HEK293 (cell line): ENCODE data around the gene SMARCD1.

ENCODE experiments used
- CTCF ChIA-PET: fragments of 350-600 bp; formaldehyde crosslinking; extraction: SDS; loops from one replicate; lab custom pipeline; 2021; ENCODE audit warnings: antibody characterized with exemption; lab: Yijun Ruan, JAX
- POLR2A ChIA-PET: fragments of 300-600 bp; formaldehyde crosslinking; extraction: SDS; loops from one replicate; lab custom pipeline; 2020; ENCODE audit warnings: antibody characterized with exemption, inconsistent platforms; lab: Yijun Ruan, JAX
- H3K27ac ChIP-seq: fragments of 200-500 bp; sonication (Bioruptor generic); 2 replicates; pipeline ENCODE4 v1.5.1; 2014; ENCODE audit warnings: low read depth, low read length, control low read depth, inconsistent platforms; ENCODE audit errors: extremely low read depth
- H3K36me3 ChIP-seq, 2 experiments: fragments of 200-500 bp in 1 of 2; sonication (Bioruptor generic) in 1 of 2; 1 replicate in 1 of 2; 2 replicates in 1 of 2; pipeline ENCODE4 v1.5.1; 2014 to 2017; ENCODE audit warnings: inconsistent platforms in 2 of 2, low read length in 2 of 2; ENCODE audit not compliant: control insufficient read depth in 2 of 2, insufficient read depth in 1 of 2
- H3K4me1 ChIP-seq: fragments of 200-500 bp; sonication (Bioruptor generic); 2 replicates; pipeline ENCODE4 v1.5.1; 2014; ENCODE audit warnings: mild to moderate bottlenecking, low read length, inconsistent platforms; ENCODE audit not compliant: control insufficient read depth, insufficient read depth
- H3K4me3 ChIP-seq: 2 replicates; pipeline ENCODE4 v1.5.1; 2011; ENCODE audit warnings: low read depth, mild to moderate bottlenecking, control low read depth, low read length, moderate library complexity
- H3K9me3 ChIP-seq: fragments of 200-500 bp; sonication (Bioruptor generic); 2 replicates; pipeline ENCODE4 v1.5.1; 2014; ENCODE audit warnings: low read depth, low read length, inconsistent platforms; ENCODE audit not compliant: control insufficient read depth, insufficient read depth
- KLF1 ChIP-seq: fragments of 450-650 bp; formaldehyde crosslinking; IDR thresholded peaks from 2 replicates; pipeline ENCODE4 v1.5.1; 2016; ENCODE audit warnings: missing biosample characterization, missing genetic modification characterization
- KLF10 ChIP-seq: fragments of 450-650 bp; IDR thresholded peaks from 2 replicates; pipeline ENCODE4 v1.5.1; 2018; ENCODE audit warnings: missing biosample characterization, mild to moderate bottlenecking, missing genetic modification characterization
- SP2 ChIP-seq: fragments of 450-650 bp; formaldehyde crosslinking; IDR thresholded peaks from 2 replicates; pipeline ENCODE4 v1.5.1; 2016; ENCODE audit warnings: missing biosample characterization, missing genetic modification characterization
- TCF7L2 ChIP-seq: IDR thresholded peaks from 2 replicates; pipeline ENCODE4 v1.6.1; 2011; ENCODE audit warnings: low read depth, mild to moderate bottlenecking, inconsistent platforms, low read length, moderate library complexity, borderline replicate concordance
- ZEB2 ChIP-seq: fragments of 450-650 bp; formaldehyde crosslinking; IDR thresholded peaks from 2 replicates; pipeline ENCODE4 v1.5.1; 2016; ENCODE audit warnings: missing biosample characterization, missing genetic modification characterization
- ZFP41 ChIP-seq: fragments of 450-650 bp; formaldehyde crosslinking; IDR thresholded peaks from 2 replicates; pipeline ENCODE4 v1.5.1; 2016; ENCODE audit warnings: missing biosample characterization, missing genetic modification characterization, borderline replicate concordance
- ZNF169 ChIP-seq: fragments of 450-650 bp; formaldehyde crosslinking; IDR thresholded peaks from 2 replicates; pipeline ENCODE4 v1.5.1; 2016; ENCODE audit warnings: missing biosample characterization, missing genetic modification characterization
- ZNF175 ChIP-seq: fragments of 450-650 bp; formaldehyde crosslinking; IDR thresholded peaks from 2 replicates; pipeline ENCODE4 v1.5.1; 2016; ENCODE audit warnings: missing biosample characterization, missing genetic modification characterization
- ZNF707 ChIP-seq: fragments of 450-650 bp; formaldehyde crosslinking; IDR thresholded peaks from 2 replicates; pipeline ENCODE4 v1.5.1; 2016; ENCODE audit warnings: missing biosample characterization, missing genetic modification characterization
- TF ChIP-seq, protein P1 (sequence below): fragments of 450-650 bp; formaldehyde crosslinking; IDR thresholded peaks from 2 replicates; pipeline ENCODE4 v1.5.1; 2016; ENCODE audit warnings: missing biosample characterization, missing genetic modification characterization
- TF ChIP-seq, protein P2 (sequence below): fragments of 450-650 bp; formaldehyde crosslinking; IDR thresholded peaks from 2 replicates; pipeline ENCODE4 v1.5.1; 2017; ENCODE audit warnings: missing biosample characterization, missing genetic modification characterization
- TF ChIP-seq, protein P3 (sequence below): fragments of 450-650 bp; formaldehyde crosslinking; IDR thresholded peaks from 2 replicates; pipeline ENCODE4 v1.5.1; 2016; ENCODE audit warnings: missing biosample characterization, missing genetic modification characterization

Gene SMARCD1

DNA sequence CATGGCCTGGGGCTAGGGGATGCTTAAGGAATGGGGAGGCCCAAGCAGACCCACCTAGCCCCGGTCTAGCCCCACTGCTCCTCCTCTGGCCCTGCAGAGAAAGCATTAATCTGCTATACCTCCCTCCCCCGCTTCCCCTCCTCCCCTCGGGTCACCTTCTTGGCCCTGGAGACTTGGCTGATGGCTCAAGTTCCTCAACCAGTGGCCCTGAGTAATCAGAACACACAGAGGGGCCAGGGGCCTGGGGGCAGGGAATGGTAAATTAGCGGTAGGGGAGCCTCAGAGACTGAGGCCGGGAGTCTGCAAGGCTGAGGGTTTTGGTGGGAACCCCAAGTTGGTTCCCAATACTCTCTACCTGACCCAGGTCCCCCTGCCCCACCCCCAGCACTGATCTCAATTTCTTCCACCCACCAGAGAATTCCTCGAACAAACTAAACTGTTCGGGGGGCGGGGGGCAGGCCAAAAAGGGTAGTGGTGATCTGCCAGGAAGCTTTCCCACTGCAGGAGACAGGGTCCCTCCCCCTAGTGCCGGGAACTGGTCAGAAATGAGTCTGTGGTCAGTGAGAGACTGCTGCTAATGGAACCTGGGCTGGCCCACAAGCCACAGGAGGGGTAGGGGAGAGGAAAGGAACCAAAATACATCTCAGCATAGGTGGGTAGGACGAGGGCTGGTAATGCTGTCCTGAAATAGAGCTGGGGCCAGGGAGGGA, 12.8 kb upstream of the SMARCD1 start:
- ChIA-PET POLR2A (no interaction called here), CTCF (interaction anchor here (0.7 to 7.9 kb wide), 9 partner anchors 14 to 242 kb away, joined by 3 to 145 read pairs (median 4); no protein-coding TSS in a partner anchor)
- Histone ChIP-seq H3K4me1 (no peaks in the 10 kb centered on the region), H3K9me3 (no peaks in the 10 kb centered on the region), H3K4me3 (no peak overlapping the region), H3K36me3 (peaks cover 0 to 5% of the 10 kb centered on the region in 2 experiments; a peak in 1 of 3 replicates), H3K27ac (no peak overlapping the region)
- TF ChIP-seq, protein P1, sequence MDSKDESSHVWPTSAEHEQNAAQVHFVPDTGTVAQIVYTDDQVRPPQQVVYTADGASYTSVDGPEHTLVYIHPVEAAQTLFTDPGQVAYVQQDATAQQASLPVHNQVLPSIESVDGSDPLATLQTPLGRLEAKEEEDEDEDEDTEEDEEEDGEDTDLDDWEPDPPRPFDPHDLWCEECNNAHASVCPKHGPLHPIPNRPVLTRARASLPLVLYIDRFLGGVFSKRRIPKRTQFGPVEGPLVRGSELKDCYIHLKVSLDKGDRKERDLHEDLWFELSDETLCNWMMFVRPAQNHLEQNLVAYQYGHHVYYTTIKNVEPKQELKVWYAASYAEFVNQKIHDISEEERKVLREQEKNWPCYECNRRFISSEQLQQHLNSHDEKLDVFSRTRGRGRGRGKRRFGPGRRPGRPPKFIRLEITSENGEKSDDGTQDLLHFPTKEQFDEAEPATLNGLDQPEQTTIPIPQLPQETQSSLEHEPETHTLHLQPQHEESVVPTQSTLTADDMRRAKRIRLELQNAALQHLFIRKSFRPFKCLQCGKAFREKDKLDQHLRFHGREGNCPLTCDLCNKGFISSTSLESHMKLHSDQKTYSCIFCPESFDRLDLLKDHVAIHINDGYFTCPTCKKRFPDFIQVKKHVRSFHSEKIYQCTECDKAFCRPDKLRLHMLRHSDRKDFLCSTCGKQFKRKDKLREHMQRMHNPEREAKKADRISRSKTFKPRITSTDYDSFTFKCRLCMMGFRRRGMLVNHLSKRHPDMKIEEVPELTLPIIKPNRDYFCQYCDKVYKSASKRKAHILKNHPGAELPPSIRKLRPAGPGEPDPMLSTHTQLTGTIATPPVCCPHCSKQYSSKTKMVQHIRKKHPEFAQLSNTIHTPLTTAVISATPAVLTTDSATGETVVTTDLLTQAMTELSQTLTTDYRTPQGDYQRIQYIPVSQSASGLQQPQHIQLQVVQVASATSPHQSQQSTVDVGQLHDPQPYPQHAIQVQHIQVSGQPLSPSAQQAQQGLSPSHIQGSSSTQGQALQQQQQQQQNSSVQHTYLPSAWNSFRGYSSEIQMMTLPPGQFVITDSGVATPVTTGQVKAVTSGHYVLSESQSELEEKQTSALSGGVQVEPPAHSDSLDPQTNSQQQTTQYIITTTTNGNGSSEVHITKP (tag by site-specific recombination): peak; percentile 49; the same call in 1 of the 2 replicates
- TF ChIP-seq, protein P2, sequence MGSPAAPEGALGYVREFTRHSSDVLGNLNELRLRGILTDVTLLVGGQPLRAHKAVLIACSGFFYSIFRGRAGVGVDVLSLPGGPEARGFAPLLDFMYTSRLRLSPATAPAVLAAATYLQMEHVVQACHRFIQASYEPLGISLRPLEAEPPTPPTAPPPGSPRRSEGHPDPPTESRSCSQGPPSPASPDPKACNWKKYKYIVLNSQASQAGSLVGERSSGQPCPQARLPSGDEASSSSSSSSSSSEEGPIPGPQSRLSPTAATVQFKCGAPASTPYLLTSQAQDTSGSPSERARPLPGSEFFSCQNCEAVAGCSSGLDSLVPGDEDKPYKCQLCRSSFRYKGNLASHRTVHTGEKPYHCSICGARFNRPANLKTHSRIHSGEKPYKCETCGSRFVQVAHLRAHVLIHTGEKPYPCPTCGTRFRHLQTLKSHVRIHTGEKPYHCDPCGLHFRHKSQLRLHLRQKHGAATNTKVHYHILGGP (tag by site-specific recombination): no peak

DNA sequence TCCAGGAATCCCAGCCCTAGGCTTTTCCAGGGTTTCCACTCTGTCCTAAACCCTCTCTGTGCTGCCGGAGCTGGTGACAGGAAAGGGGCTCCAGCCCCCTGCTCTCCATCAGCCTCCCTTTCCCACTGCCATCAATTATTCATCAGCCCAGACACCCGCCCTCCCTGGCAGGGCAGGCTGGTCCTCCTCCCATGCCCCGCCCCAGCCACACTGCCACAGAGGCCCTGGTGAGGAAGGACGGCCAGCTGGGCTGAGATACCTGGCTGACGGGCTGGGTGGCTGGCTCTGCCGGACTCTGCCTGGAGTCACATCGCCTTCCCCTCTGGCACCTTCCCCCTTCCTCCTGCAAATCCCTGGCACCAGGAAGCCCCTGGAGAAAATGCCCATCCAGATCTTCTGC, 11.9 kb upstream of the SMARCD1 start:
- Histone ChIP-seq H3K4me1 (no peaks in the 10 kb centered on the region), H3K9me3 (no peaks in the 10 kb centered on the region), H3K27ac (no peak overlapping the region), H3K4me3 (no peak overlapping the region), H3K36me3 (peaks cover 0 to 5% of the 10 kb centered on the region in 2 experiments; a peak in 1 of 3 replicates)
- CTCF ChIA-PET: interaction anchor here (0.7 to 4.1 kb wide), 6 partner anchors 15 to 106 kb away, joined by 3 to 35 read pairs (median 4); no protein-coding TSS in a partner anchor
- peak; percentile 30; the same call in 1 of the 2 replicates for TF ChIP-seq SP2 (tag by site-specific recombination)
- TF ChIP-seq, protein P3, sequence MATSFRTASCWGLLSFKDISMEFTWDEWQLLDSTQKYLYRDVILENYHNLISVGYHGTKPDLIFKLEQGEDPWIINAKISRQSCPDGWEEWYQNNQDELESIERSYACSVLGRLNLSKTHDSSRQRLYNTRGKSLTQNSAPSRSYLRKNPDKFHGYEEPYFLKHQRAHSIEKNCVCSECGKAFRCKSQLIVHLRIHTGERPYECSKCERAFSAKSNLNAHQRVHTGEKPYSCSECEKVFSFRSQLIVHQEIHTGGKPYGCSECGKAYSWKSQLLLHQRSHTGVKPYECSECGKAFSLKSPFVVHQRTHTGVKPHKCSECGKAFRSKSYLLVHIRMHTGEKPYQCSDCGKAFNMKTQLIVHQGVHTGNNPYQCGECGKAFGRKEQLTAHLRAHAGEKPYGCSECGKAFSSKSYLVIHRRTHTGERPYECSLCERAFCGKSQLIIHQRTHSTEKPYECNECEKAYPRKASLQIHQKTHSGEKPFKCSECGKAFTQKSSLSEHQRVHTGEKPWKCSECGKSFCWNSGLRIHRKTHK (tag by site-specific recombination): no peak
- peak; percentile 71; the same call in 1 of the 2 replicates for TF ChIP-seq KLF1 (tag by site-specific recombination)
- POLR2A ChIA-PET: no interaction called here

DNA sequence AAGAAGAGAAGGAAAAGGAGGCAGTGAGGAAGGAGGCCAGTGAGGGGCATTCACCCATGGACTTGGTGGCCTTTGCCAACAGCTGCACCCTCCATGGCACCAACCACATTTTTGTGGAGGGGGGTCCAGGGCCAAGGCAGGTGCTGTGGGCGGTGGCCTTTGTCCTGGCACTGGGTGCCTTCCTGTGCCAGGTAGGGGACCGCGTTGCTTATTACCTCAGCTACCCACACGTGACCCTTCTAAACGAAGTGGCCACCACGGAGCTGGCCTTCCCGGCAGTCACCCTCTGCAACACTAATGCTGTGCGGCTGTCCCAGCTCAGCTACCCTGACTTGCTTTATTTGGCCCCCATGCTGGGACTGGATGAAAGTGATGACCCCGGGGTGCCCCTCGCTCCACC, 11.4 kb upstream of the SMARCD1 start:
- H3K27ac ChIP-seq: no peak overlapping the region
- ChIA-PET CTCF (interaction anchor here (1.1 to 4.1 kb wide), 10 partner anchors 8 to 241 kb away, joined by 3 to 35 read pairs (median 6); partner anchors contain the start of genes COX14 and SMARCD1), POLR2A (no interaction called here)
- peaks cover 0 to 3% of the 10 kb centered on the region in 2 experiments; a peak in 1 of 3 replicates for H3K36me3 ChIP-seq
- H3K4me3 ChIP-seq: no peak overlapping the region
- TF ChIP-seq, protein P1 (tag by site-specific recombination): peak; percentile 75
- TF ChIP-seq ZEB2 (no peak), ZNF169 (no peak), ZNF707 (tag by site-specific recombination) (no peak), TCF7L2 (no peak), ZNF175 (tag by site-specific recombination) (no peak), ZFP41 (tag by site-specific recombination) (no peak), KLF10 (no peak)
- TF ChIP-seq, all 188 proteins: peak for 1
- H3K4me1 ChIP-seq: no peaks in the 10 kb centered on the region
- H3K9me3 ChIP-seq: no peaks in the 10 kb centered on the region
